ENCODE data around the gene ENDOU.

The ENDOU gene

GRCh38 chr12:47753021-47754001, 28.0 kb upstream of the ENDOU start:
- ATAC-seq (ENCODE audit: insufficient read depth, low read depth) (no peak), DNase-seq (no peak)
- H3K4me1 ChIP-seq (ENCODE audit: insufficient read depth, low read length): peaks cover 3% of the 10 kb centered on the region
- TF ChIP-seq EZH2 (IDR thresholded peaks at IDR 0.05; ENCODE audit: borderline replicate concordance, low read depth, low read length, severe bottlenecking) (no peak), CTCF (IDR thresholded peaks at IDR 0.05; ENCODE audit: borderline replicate concordance, extremely low read depth, low read length, poor library complexity, severe bottlenecking) (no peak)
- no peaks in the 10 kb centered on the region for H3K9me3 ChIP-seq (ENCODE audit: insufficient read depth, low read length, severe bottlenecking)
- peaks cover 9% of the 10 kb centered on the region; the same call in 1 of the 2 replicates for H4K20me1 ChIP-seq (ENCODE audit: insufficient read depth, low read length)
- no peak overlapping the region for H3K9ac ChIP-seq (ENCODE audit: low read depth, low read length)
- H3K4me3 ChIP-seq (ENCODE audit: low read depth in 1 of 2, low read length in 2 of 2): no peak overlapping the region
- no peaks in the 10 kb centered on the region for H3K36me3 ChIP-seq (ENCODE audit: insufficient read depth, low read length)
- no peak overlapping the region for H3K27ac ChIP-seq (ENCODE audit: low read length)
- H3K79me2 ChIP-seq (ENCODE audit: insufficient read depth, low read length): no peaks in the 10 kb centered on the region
- peaks cover 3% of the 10 kb centered on the region for H3K27me3 ChIP-seq (ENCODE audit: insufficient read depth, low read length, poor library complexity)
- H2AFZ ChIP-seq (ENCODE audit: low read depth, low read length): no peak overlapping the region
- no peak overlapping the region for H3K4me2 ChIP-seq (ENCODE audit: insufficient read depth, low read length)

GRCh38 chr12:47752552-47752951, 27.3 kb upstream of the ENDOU start:
- no peak overlapping the region for H2AFZ ChIP-seq (ENCODE audit: low read depth, low read length)
- no peak for ATAC-seq (ENCODE audit: insufficient read depth, low read depth)

GRCh38 chr12:47752121-47752520, 26.8 kb upstream of the ENDOU start:
- Histone ChIP-seq H2AFZ (ENCODE audit: low read depth, low read length) (no peak overlapping the region), H3K9me3 (ENCODE audit: insufficient read depth, low read length, severe bottlenecking) (no peaks in the 10 kb centered on the region), H3K36me3 (ENCODE audit: insufficient read depth, low read length) (no peaks in the 10 kb centered on the region), H3K4me2 (ENCODE audit: insufficient read depth, low read length) (no peak overlapping the region), H3K27me3 (ENCODE audit: insufficient read depth, low read length, poor library complexity) (peaks cover 3% of the 10 kb centered on the region), H3K4me3 (ENCODE audit: low read depth in 1 of 2, low read length in 2 of 2) (no peak overlapping the region), H3K79me2 (ENCODE audit: insufficient read depth, low read length) (no peaks in the 10 kb centered on the region), H4K20me1 (ENCODE audit: insufficient read depth, low read length) (peaks cover 3% of the 10 kb centered on the region; the same call in 1 of the 2 replicates), H3K4me1 (ENCODE audit: insufficient read depth, low read length) (no peaks in the 10 kb centered on the region), H3K9ac (ENCODE audit: low read depth, low read length) (no peak overlapping the region), H3K27ac (ENCODE audit: low read length) (no peak overlapping the region)
- TF ChIP-seq CTCF (IDR thresholded peaks at IDR 0.05; ENCODE audit: borderline replicate concordance, extremely low read depth, low read length, poor library complexity, severe bottlenecking): no peak
- no peak for TF ChIP-seq EZH2 (IDR thresholded peaks at IDR 0.05; ENCODE audit: borderline replicate concordance, low read depth, low read length, severe bottlenecking)
- DNase-seq (no peak), ATAC-seq (ENCODE audit: insufficient read depth, low read depth) (no peak)

More at GRCh38 chr12:47752552-47752951, 27.3 kb upstream of the ENDOU start:
- H3K4me1 ChIP-seq (ENCODE audit: insufficient read depth, low read length): no peaks in the 10 kb centered on the region
- no peaks in the 10 kb centered on the region for H3K79me2 ChIP-seq (ENCODE audit: insufficient read depth, low read length)
- H3K27me3 ChIP-seq (ENCODE audit: insufficient read depth, low read length, poor library complexity): peaks cover 3% of the 10 kb centered on the region
- H3K9ac ChIP-seq (ENCODE audit: low read depth, low read length): no peak overlapping the region
- no peak for TF ChIP-seq EZH2 (IDR thresholded peaks at IDR 0.05; ENCODE audit: borderline replicate concordance, low read depth, low read length, severe bottlenecking)
- TF ChIP-seq CTCF (IDR thresholded peaks at IDR 0.05; ENCODE audit: borderline replicate concordance, extremely low read depth, low read length, poor library complexity, severe bottlenecking): no peak
- peaks cover 3% of the 10 kb centered on the region; the same call in 1 of the 2 replicates for H4K20me1 ChIP-seq (ENCODE audit: insufficient read depth, low read length)
- no peaks in the 10 kb centered on the region for H3K36me3 ChIP-seq (ENCODE audit: insufficient read depth, low read length)
- H3K4me2 ChIP-seq (ENCODE audit: insufficient read depth, low read length): no peak overlapping the region
- no peak overlapping the region for H3K4me3 ChIP-seq (ENCODE audit: low read depth in 1 of 2, low read length in 2 of 2)
- no peak for DNase-seq
- H3K9me3 ChIP-seq (ENCODE audit: insufficient read depth, low read length, severe bottlenecking): no peaks in the 10 kb centered on the region
- H3K27ac ChIP-seq (ENCODE audit: low read length): no peak overlapping the region
